Activated naive CD8-positive, alpha-beta T cell treated with anti-CD3 and anti-CD28 coated beads, Interleukin-2, amount 50 U/mL, for 24 hours (primary cell): Measurements from ENCODE around the gene CDRT15L2.
"Not testable (repeated sequence)": the region's sequence is repeated elsewhere in the genome, so short reads cannot be mapped to it uniquely, and the experiment has no call there.

Source experiments
- ATAC-seq: fragments of 150-1000 bp; cut with Tn5 transposase; one replicate; pipeline ENCODE4 v1.10.0; 2021
- DNase-seq: peaks from one replicate; pipeline ENCODE4 v3.0.0; 2021
- H3K27ac Mint-ChIP-seq: one replicate; pipeline ENCODE4 v1.8.0; 2021; ENCODE audit warnings: mild to moderate bottlenecking, mixed read lengths
- H3K27me3 Mint-ChIP-seq: one replicate; pipeline ENCODE4 v1.8.0; 2021; ENCODE audit warnings: mixed read lengths
- H3K36me3 Mint-ChIP-seq: one replicate; pipeline ENCODE4 v1.8.0; 2021; ENCODE audit warnings: low read depth, mixed read lengths
- H3K4me1 Mint-ChIP-seq: one replicate; pipeline ENCODE4 v1.8.0; 2021; ENCODE audit warnings: mixed read lengths
- H3K4me3 Mint-ChIP-seq: one replicate; pipeline ENCODE4 v1.8.0; 2021; ENCODE audit warnings: mild to moderate bottlenecking, moderate library complexity, mixed read lengths
- H3K9me3 Mint-ChIP-seq: one replicate; pipeline ENCODE4 v1.8.0; 2021; ENCODE audit warnings: mixed read lengths

The CDRT15L2 gene

GRCh38 chr17:20611309-20611708 is 31.8 kb downstream of the CDRT15L2 start:
- Mint-ChIP-seq H3K27ac (no peak overlapping the region), H3K9me3 (no peaks in the 10 kb centered on the region), H3K36me3 (no peaks in the 10 kb centered on the region), H3K4me3 (no peak overlapping the region), H3K27me3 (no peaks in the 10 kb centered on the region), H3K4me1 (no peaks in the 10 kb centered on the region)
- ATAC-seq: no peak
- no peak for DNase-seq

GRCh38 chr17:20612635-20613034 is 33.1 kb downstream of the CDRT15L2 start:
- H3K4me3 Mint-ChIP-seq: no peak overlapping the region
- H3K4me1 Mint-ChIP-seq: no peaks in the 10 kb centered on the region
- H3K36me3 Mint-ChIP-seq: no peaks in the 10 kb centered on the region
- H3K9me3 Mint-ChIP-seq: no peaks in the 10 kb centered on the region
- H3K27ac Mint-ChIP-seq: no peak overlapping the region
- no peak for ATAC-seq
- no peak for DNase-seq
- H3K27me3 Mint-ChIP-seq: no peaks in the 10 kb centered on the region

- Mint-ChIP-seq H3K27ac (no peak overlapping the region), H3K4me3 (no peak overlapping the region), H3K27me3 (no peaks in the 10 kb centered on the region), H3K4me1 (no peaks in the 10 kb centered on the region), H3K9me3 (no peaks in the 10 kb centered on the region), H3K36me3 (no peaks in the 10 kb centered on the region)
- no peak for ATAC-seq
- DNase-seq: no peak
These were observed 33.7 kb downstream of the CDRT15L2 start for GRCh38 chr17:20613248-20613647.

- Mint-ChIP-seq H3K9me3 (no peaks in the 10 kb centered on the region), H3K36me3 (no peaks in the 10 kb centered on the region), H3K4me3 (no peak overlapping the region), H3K27me3 (no peaks in the 10 kb centered on the region), H3K27ac (no peak overlapping the region), H3K4me1 (no peaks in the 10 kb centered on the region)
- DNase-seq: no peak
- no peak for ATAC-seq
These were observed 34.4 kb downstream of the CDRT15L2 start for GRCh38 chr17:20613905-20614304.

DNA sequence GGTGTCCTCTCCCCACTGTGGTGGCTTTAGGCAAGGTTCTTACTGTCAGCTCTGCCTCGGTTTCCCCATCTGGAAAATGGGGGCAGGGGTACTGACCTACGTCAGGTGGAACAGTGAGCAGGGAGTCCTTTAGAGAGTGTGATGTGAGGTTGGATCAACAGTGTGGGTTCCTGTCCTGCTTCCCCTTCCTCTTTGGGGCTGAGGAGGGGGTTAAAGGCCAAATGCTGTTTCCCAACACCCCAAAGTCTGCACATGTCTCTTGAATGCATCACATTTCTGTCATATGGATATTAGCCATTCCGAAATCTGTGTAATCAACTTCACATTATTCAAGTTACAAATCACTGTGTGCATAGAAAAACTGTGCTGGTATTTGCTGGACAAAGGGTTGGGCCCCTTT is 35.9 kb downstream of the CDRT15L2 start:
- H3K4me3 Mint-ChIP-seq, ATAC-seq, H3K4me1 Mint-ChIP-seq, DNase-seq, H3K27ac Mint-ChIP-seq, H3K27me3 Mint-ChIP-seq, H3K9me3 Mint-ChIP-seq, H3K36me3 Mint-ChIP-seq: not testable (repeated sequence)
